CD4-positive, CD25-positive, alpha-beta regulatory T cell (primary cell): ENCODE results near the gene EDC3. TPM values are rescaled to one million over a fixed set of nuclear protein-coding genes. Genes with fewer than 3 reads are reported as not detected.

Experiments used
- polyA plus RNA-seq, 4 donors: library from polyadenylated mRNA; unstranded; fragments of 300-500 nt; fragmentation: Illumina TruSeq; gene quantifications; one replicate each; pipeline ENCODE4 v1.2.3, GENCODE V29; 2021
- total RNA-seq: library from RNA; stranded (reverse); gene quantifications from one replicate; pipeline ENCODE4 v1.2.3, GENCODE V29; 2022

Gene EDC3
- total and polyA plus RNA-seq, 5 donors from 2014 or later: 22.2 to 30.2 (median 25.9) TPM

Other genes starting within 250 kb of the EDC3 start
- gene UBL7, start 234.9 kb downstream of the EDC3 start, total RNA-seq: 30.9 TPM
- gene UBL7, start 234.9 kb downstream of the EDC3 start, polyA plus RNA-seq: 100 to 1,000 TPM; 123 to 177 (median 144) TPM
- gene ARID3B, start 154.8 kb downstream of the EDC3 start, total RNA-seq: 63.5 TPM
- 10 to 100 TPM in 2 of 4 donors, 1 to 10 TPM in 2; 9.7 to 11.2 (median 10.5) TPM for gene ARID3B, start 154.8 kb downstream of the EDC3 start, polyA plus RNA-seq
- 289 TPM for gene CLK3, start 80.2 kb downstream of the EDC3 start, total RNA-seq
- gene CLK3, start 80.2 kb downstream of the EDC3 start, polyA plus RNA-seq: 10 to 100 TPM; 58.4 to 79.7 (median 75.0) TPM
- not detected for gene CYP1A1, start 29.5 kb upstream of the EDC3 start, total RNA-seq
- not detected for gene CYP1A1, start 29.5 kb upstream of the EDC3 start, polyA plus RNA-seq
- not detected for gene CYP1A2, start 52.8 kb upstream of the EDC3 start, total RNA-seq
- gene CYP1A2, start 52.8 kb upstream of the EDC3 start, polyA plus RNA-seq: not detected
- gene CSK, start 86.1 kb upstream of the EDC3 start, total RNA-seq: 257 TPM
- 100 to 1,000 TPM; 131 to 151 (median 141) TPM for gene CSK, start 86.1 kb upstream of the EDC3 start, polyA plus RNA-seq
- not detected for gene LMAN1L, start 116.8 kb upstream of the EDC3 start, total RNA-seq
- not detected for gene LMAN1L, start 116.8 kb upstream of the EDC3 start, polyA plus RNA-seq
- gene CPLX3, start 130.6 kb upstream of the EDC3 start, total RNA-seq: 0.35 TPM
- gene CPLX3, start 130.6 kb upstream of the EDC3 start, polyA plus RNA-seq: not detected
- 54.4 TPM for gene ULK3, start 147.1 kb upstream of the EDC3 start, total RNA-seq
- gene ULK3, start 147.1 kb upstream of the EDC3 start, polyA plus RNA-seq: 10 to 100 TPM; 22.5 to 38.1 (median 34.7) TPM
- 107 TPM for gene SCAMP2, start 177.3 kb upstream of the EDC3 start, total RNA-seq
- gene SCAMP2, start 177.3 kb upstream of the EDC3 start, polyA plus RNA-seq: 100 to 1,000 TPM; 145 to 194 (median 159) TPM
- 49.6 TPM for gene MPI, start 194.0 kb upstream of the EDC3 start, total RNA-seq
- gene MPI, start 194.0 kb upstream of the EDC3 start, polyA plus RNA-seq: 100 to 1,000 TPM in 2 of 4 donors, 10 to 100 TPM in 2; 77.2 to 108 (median 100.0) TPM
- gene FAM219B, start 210.8 kb upstream of the EDC3 start, total RNA-seq: 79.7 TPM
- gene FAM219B, start 210.8 kb upstream of the EDC3 start, polyA plus RNA-seq: 10 to 100 TPM; 22.0 to 26.9 (median 24.8) TPM
- gene COX5A, start 242.0 kb upstream of the EDC3 start, total RNA-seq: 91.8 TPM
- 100 to 1,000 TPM; 383 to 512 (median 449) TPM for gene COX5A, start 242.0 kb upstream of the EDC3 start, polyA plus RNA-seq